Skeletal muscle cell (primary cell): ENCODE data around the gene ZBTB17.
"Not testable (repeated sequence)": the region's sequence is repeated elsewhere in the genome, so short reads cannot be mapped to it uniquely, and the experiment has no call there.

Source experiments
- DNase-seq: peaks from one replicate; pipeline ENCODE4 v3.0.0-alpha.2; 2010; ENCODE audit warnings: low read depth
- H3K4me3 ChIP-seq: 2 replicates; pipeline ENCODE4 v1.5.1; 2011; ENCODE audit warnings: low read depth, mild to moderate bottlenecking, control low read depth, low read length, moderate library complexity

Gene ZBTB17

GRCh38 chr1:15941044-15941840 is 34.7 kb downstream of the ZBTB17 start:
- DNase-seq = no peak
- H3K4me3 ChIP-seq = no peak overlapping the region

- no peak for DNase-seq
- H3K4me3 ChIP-seq = no peak overlapping the region
These were observed 35.5 kb downstream of the ZBTB17 start for GRCh38 chr1:15940110-15941043.

DNA sequence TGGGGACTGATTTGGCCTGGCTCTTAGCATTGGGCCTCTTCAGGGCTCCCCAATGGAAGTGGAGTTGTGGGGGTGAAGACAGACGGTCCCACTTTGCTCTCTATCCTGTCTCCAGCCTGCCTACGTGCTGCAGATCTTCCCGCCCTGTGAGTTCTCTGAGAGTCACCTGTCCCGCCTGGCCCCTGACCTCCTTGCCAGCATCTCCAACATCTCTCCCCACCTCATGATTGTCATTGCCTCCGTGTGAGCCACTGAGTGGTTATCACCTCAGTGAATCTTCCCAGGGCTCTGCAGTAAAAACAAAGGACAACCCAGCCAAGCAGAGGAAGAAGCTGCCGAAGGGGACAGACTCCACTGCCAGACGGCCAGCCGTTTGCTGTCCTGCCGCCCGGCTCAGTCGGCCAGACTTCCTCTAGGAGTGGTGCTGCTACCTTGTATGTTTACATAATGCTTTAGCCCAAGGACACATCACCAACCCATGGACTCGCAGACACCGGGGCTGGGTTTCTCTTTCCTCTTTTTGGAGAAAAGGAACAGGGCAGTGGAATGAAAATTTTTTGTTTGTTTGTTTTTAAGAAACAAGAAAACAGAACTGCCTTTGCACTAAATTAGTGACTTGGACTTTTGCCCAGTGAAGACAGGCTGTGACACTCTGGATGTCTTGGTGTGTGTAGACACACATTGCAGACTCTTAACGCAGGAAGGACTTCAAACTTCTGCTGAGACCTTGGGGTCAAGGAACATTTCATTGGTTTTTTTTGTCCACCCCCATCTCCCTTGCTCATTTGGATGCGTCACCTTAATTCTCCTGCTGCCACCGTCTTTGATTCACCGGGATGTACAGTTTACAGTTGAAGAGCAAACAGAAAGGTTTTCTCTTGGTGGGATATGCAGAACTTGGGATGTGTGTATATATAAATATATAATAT is 36.5 kb downstream of the ZBTB17 start:
- H3K4me3 ChIP-seq = no peak overlapping the region
- no peak for DNase-seq

DNA sequence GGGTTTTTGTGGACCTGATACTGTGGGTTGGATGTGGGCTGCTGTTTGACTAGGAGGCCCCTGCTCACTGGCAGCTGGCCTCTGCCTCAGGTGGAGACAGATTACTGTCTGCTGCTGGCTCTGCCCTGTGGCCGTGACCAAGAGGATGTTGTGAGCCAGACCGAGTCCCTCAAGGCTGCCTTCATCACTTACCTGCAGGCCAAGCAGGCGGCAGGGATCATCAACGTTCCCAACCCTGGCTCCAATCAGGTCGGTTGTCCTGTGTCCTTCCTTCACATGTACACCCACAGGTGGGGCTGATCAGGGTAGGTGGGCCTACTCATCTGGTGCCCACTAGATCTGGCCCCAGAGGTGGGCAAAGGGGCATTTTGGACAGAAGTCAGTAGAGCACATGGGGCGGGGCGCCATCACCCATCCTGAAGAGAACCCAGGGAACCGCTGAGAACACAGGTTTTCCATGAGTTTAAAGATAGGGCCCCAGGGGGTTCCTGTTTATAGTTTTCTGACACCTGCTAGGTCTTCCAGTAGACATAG is 37.2 kb downstream of the ZBTB17 start:
- H3K4me3 ChIP-seq = no peak overlapping the region
- no peak for DNase-seq

DNA sequence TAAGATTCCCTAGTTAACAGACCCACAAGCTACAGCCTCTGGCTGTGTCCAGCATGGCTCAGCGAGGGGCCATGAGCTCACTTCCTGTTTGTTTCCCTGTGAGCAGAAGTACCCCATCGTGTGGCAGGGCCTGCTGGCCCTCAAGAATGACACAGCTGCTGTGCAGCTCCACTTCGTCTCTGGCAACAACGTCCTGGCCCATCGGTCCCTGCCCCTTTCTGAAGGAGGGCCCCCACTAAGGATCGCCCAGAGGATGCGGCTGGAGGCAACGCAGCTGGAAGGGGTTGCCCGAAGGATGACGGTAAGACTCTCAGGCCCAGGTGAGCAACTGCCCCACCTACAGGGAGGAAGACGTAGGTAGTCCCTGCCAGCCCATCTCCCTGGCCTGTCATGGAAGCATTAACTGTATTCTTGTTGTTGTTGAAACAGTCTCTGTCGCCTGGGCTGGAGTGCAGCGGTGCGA is 38.2 kb downstream of the ZBTB17 start:
- DNase-seq = no peak
- no peak overlapping the region for H3K4me3 ChIP-seq

GRCh38 chr1:15937146-15937545 is 38.8 kb downstream of the ZBTB17 start:
- no peak overlapping the region for H3K4me3 ChIP-seq
- DNase-seq = no peak

GRCh38 chr1:15936025-15936424 is 39.9 kb downstream of the ZBTB17 start:
- no peak overlapping the region for H3K4me3 ChIP-seq
- no peak for DNase-seq

DNA sequence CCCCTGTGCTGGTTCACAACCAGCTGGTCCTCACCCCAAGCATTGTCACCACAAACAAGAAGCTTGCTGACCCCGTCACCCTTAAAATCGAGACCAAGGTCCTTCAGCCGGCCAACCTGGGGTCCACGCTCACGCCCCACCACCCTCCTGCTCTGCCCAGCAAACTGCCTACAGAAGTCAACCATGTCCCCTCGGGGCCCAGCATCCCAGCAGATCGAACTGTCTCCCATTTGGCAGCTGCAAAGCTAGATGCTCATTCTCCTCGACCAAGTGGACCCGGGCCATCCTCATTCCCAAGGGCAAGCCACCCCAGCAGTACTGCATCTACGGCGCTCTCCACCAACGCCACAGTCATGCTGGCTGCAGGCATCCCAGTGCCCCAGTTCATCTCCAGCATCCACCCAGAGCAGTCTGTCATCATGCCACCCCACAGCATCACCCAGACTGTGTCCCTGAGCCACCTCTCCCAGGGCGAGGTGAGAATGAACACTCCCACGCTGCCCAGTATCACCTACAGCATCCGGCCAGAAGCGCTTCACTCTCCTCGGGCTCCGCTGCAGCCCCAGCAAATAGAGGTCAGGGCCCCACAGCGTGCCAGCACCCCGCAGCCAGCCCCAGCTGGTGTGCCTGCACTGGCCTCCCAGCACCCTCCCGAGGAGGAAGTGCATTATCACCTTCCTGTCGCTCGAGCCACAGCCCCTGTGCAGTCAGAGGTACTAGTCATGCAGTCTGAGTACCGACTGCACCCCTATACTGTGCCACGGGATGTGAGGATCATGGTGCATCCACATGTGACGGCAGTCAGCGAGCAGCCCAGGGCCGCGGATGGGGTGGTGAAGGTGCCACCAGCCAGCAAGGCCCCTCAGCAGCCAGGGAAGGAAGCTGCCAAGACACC is 40.6 kb downstream of the ZBTB17 start:
- DNase-seq = no peak
- no peak overlapping the region for H3K4me3 ChIP-seq

DNA sequence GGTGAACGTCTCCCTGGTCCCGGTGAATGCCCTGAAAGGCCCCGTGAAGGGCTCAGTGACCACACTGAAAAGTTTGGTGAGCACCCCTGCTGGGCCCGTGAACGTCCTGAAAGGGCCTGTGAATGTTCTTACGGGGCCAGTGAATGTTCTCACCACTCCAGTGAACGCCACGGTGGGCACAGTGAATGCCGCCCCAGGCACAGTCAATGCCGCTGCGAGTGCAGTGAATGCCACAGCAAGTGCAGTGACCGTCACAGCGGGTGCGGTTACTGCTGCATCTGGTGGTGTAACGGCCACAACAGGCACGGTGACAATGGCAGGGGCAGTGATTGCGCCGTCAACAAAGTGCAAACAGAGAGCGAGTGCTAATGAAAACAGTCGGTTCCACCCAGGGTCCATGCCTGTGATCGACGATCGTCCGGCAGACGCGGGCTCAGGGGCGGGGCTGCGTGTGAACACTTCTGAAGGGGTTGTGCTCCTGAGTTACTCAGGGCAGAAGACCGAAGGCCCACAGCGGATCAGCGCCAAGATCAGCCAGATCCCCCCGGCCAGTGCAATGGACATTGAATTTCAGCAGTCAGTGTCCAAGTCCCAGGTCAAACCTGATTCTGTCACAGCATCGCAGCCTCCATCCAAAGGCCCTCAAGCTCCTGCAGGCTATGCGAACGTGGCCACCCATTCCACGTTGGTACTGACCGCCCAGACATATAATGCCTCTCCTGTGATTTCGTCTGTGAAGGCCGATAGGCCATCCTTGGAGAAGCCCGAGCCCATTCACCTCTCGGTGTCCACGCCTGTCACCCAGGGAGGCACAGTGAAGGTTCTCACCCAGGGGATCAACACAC is 41.5 kb downstream of the ZBTB17 start:
- H3K4me3 ChIP-seq = no peak overlapping the region
- DNase-seq = no peak

GRCh38 chr1:15933684-15934083 is 42.2 kb downstream of the ZBTB17 start:
- H3K4me3 ChIP-seq = no peak overlapping the region
- DNase-seq = no peak

GRCh38 chr1:15932612-15933011 is 43.3 kb downstream of the ZBTB17 start:
- no peak for DNase-seq
- no peak overlapping the region for H3K4me3 ChIP-seq

DNA sequence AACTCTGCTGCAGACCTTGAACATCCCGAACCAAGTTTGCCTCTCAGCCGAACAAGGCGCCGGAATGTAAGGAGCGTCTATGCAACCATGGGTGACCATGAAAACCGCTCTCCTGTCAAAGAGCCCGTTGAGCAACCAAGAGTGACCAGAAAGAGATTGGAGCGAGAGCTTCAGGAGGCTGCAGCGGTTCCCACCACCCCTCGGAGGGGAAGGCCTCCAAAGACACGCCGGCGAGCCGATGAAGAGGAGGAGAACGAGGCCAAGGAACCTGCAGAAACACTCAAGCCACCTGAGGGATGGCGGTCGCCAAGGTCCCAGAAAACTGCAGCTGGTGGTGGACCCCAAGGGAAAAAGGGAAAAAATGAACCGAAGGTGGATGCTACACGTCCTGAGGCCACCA is 44.0 kb downstream of the ZBTB17 start:
- no peak for DNase-seq
- no peak overlapping the region for H3K4me3 ChIP-seq

DNA sequence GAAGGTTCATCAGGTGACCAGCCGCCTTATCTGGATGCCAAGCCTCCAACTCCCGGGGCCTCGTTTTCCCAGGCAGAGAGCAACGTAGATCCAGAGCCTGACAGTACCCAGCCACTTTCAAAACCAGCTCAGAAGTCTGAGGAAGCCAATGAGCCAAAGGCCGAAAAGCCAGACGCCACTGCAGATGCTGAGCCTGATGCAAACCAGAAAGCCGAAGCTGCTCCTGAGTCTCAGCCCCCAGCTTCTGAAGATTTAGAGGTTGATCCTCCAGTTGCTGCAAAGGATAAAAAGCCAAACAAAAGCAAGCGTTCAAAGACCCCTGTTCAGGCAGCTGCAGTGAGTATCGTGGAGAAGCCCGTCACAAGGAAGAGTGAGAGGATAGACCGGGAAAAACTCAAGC is 44.5 kb downstream of the ZBTB17 start:
- no peak overlapping the region for H3K4me3 ChIP-seq
- DNase-seq = no peak

GRCh38 chr1:15928971-15929965 is 46.6 kb downstream of the ZBTB17 start:
- no peak for DNase-seq
- no peak overlapping the region for H3K4me3 ChIP-seq

GRCh38 chr1:15926448-15926847 is 49.5 kb downstream of the ZBTB17 start:
- DNase-seq, H3K4me3 ChIP-seq: not testable (repeated sequence)

- H3K4me3 ChIP-seq = no peak overlapping the region
- no peak for DNase-seq
These were observed 52.7 kb downstream of the ZBTB17 start for GRCh38 chr1:15923241-15923640.
